Measurements from ENCODE around the gene CTPS2. TPM values are rescaled to one million over a fixed set of nuclear protein-coding genes. Genes with fewer than 3 reads are reported as not detected.
A peak's percentile ranks its signal among the peaks of the same experiment; 100 is the strongest.
"Not testable (repeated sequence)": the region's sequence is repeated elsewhere in the genome, so short reads cannot be mapped to it uniquely, and the experiment has no call there.

CTPS2 gene
- total RNA-seq, 1 donor from 2014 or later, result 78.1 TPM

- DNase-seq (ENCODE audit: low spot score in 2 of 2, unreplicated experiment in 2 of 2), result no peak
- H3K27me3 Mint-ChIP-seq (ENCODE audit: low read depth), result no peaks in the 10 kb centered on the region
- H3K4me1 Mint-ChIP-seq, result peaks cover 18% of the 10 kb centered on the region
- peak overlapping the region; percentile 17 for H3K27ac Mint-ChIP-seq
- no peaks in the 10 kb centered on the region for H3K9me3 Mint-ChIP-seq
- peaks cover 41% of the 10 kb centered on the region for H3K36me3 Mint-ChIP-seq
- TF ChIP-seq, protein P1, sequence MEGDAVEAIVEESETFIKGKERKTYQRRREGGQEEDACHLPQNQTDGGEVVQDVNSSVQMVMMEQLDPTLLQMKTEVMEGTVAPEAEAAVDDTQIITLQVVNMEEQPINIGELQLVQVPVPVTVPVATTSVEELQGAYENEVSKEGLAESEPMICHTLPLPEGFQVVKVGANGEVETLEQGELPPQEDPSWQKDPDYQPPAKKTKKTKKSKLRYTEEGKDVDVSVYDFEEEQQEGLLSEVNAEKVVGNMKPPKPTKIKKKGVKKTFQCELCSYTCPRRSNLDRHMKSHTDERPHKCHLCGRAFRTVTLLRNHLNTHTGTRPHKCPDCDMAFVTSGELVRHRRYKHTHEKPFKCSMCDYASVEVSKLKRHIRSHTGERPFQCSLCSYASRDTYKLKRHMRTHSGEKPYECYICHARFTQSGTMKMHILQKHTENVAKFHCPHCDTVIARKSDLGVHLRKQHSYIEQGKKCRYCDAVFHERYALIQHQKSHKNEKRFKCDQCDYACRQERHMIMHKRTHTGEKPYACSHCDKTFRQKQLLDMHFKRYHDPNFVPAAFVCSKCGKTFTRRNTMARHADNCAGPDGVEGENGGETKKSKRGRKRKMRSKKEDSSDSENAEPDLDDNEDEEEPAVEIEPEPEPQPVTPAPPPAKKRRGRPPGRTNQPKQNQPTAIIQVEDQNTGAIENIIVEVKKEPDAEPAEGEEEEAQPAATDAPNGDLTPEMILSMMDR (IDR thresholded peaks at IDR 0.05; ENCODE audit: unreplicated experiment), result no peak
- no peak overlapping the region for H3K4me3 Mint-ChIP-seq
Measured at GRCh38 chrX:16628946-16629595, 83.4 kb downstream of the CTPS2 start.

- H3K27ac Mint-ChIP-seq; H3K4me3 Mint-ChIP-seq; H3K27me3 Mint-ChIP-seq (ENCODE audit: low read depth); DNase-seq (ENCODE audit: low spot score in 2 of 2, unreplicated experiment in 2 of 2); H3K9me3 Mint-ChIP-seq: not testable (repeated sequence)
- Mint-ChIP-seq H3K36me3 (peaks cover 43% of the 10 kb centered on the region), H3K4me1 (peaks cover 15% of the 10 kb centered on the region)
Measured at GRCh38 chrX:16628511-16628910, 84.0 kb downstream of the CTPS2 start.

- DNase-seq (ENCODE audit: low spot score in 2 of 2, unreplicated experiment in 2 of 2), result no peak
- H3K27me3 Mint-ChIP-seq (ENCODE audit: low read depth), result no peaks in the 10 kb centered on the region
- H3K4me1 Mint-ChIP-seq, result no peaks in the 10 kb centered on the region
- H3K9me3 Mint-ChIP-seq, result peaks cover 7% of the 10 kb centered on the region
- H3K36me3 Mint-ChIP-seq, result peaks cover 63% of the 10 kb centered on the region
- TF ChIP-seq, protein P1 (IDR thresholded peaks at IDR 0.05; ENCODE audit: unreplicated experiment), result no peak
- no peak overlapping the region for H3K4me3 Mint-ChIP-seq
- no peak overlapping the region for H3K27ac Mint-ChIP-seq
Measured at GRCh38 chrX:16619024-16619423, 93.4 kb downstream of the CTPS2 start.

- Mint-ChIP-seq H3K27ac (no peak overlapping the region), H3K27me3 (ENCODE audit: low read depth) (no peaks in the 10 kb centered on the region), H3K4me1 (no peaks in the 10 kb centered on the region), H3K36me3 (peaks cover 63% of the 10 kb centered on the region), H3K9me3 (peaks cover 7% of the 10 kb centered on the region), H3K4me3 (no peak overlapping the region)
- no peak for DNase-seq (ENCODE audit: low spot score in 2 of 2, unreplicated experiment in 2 of 2)
- TF ChIP-seq, protein P1 (IDR thresholded peaks at IDR 0.05; ENCODE audit: unreplicated experiment), result no peak
Measured at GRCh38 chrX:16618422-16618821, 94.0 kb downstream of the CTPS2 start.

DNA sequence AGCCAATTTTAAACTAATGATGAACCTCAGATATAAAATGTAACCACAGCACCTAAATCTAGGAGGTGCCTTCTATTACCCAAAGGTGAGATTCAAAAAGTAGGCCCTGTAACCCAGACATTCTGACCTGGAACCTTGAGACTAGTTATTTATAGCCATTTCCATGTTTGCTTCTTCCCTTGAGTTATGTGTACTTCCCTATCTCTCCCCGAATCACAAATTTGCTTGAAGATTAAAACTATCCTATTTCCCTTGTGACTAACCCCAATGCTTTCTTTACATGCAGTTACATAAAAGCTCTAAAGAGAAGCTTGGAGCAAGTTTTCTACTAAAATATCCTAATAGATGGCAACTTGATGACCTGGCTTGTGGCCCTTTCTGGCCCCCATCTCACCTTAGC, 95.1 kb downstream of the CTPS2 start:
- TF ChIP-seq, protein P1 (IDR thresholded peaks at IDR 0.05; ENCODE audit: unreplicated experiment), result no peak
- no peaks in the 10 kb centered on the region for H3K27me3 Mint-ChIP-seq (ENCODE audit: low read depth)
- peaks cover 7% of the 10 kb centered on the region for H3K9me3 Mint-ChIP-seq
- H3K4me3 Mint-ChIP-seq, result no peak overlapping the region
- no peak for DNase-seq (ENCODE audit: low spot score in 2 of 2, unreplicated experiment in 2 of 2)
- H3K4me1 Mint-ChIP-seq, result no peaks in the 10 kb centered on the region
- H3K27ac Mint-ChIP-seq, result no peak overlapping the region
- peaks cover 61% of the 10 kb centered on the region for H3K36me3 Mint-ChIP-seq

GRCh38 chrX:16612257-16612897, 100.1 kb downstream of the CTPS2 start:
- Mint-ChIP-seq H3K27ac (no peak overlapping the region), H3K36me3 (peaks cover 49% of the 10 kb centered on the region), H3K27me3 (ENCODE audit: low read depth) (no peaks in the 10 kb centered on the region), H3K9me3 (peaks cover 4% of the 10 kb centered on the region), H3K4me3 (no peak overlapping the region), H3K4me1 (no peaks in the 10 kb centered on the region)
- TF ChIP-seq, protein P1 (IDR thresholded peaks at IDR 0.05; ENCODE audit: unreplicated experiment), result no peak
- no peak for DNase-seq (ENCODE audit: low spot score in 2 of 2, unreplicated experiment in 2 of 2)

- peaks cover 52% of the 10 kb centered on the region for H3K36me3 Mint-ChIP-seq
- H3K4me1 Mint-ChIP-seq; H3K27ac Mint-ChIP-seq; DNase-seq (ENCODE audit: low spot score in 2 of 2, unreplicated experiment in 2 of 2); H3K4me3 Mint-ChIP-seq; H3K9me3 Mint-ChIP-seq; H3K27me3 Mint-ChIP-seq (ENCODE audit: low read depth): not testable (repeated sequence)
Measured at GRCh38 chrX:16610654-16611053, 101.8 kb downstream of the CTPS2 start.
